Measurements from ENCODE around the gene CASP8. TPM values are rescaled to one million over a fixed set of nuclear protein-coding genes. Genes with fewer than 3 reads are reported as not detected.

The CASP8 gene
- total and polyA plus RNA-seq, 2 donors (not counting 3 experiments of a cell fraction or from before 2014, with no cell fraction given): 5.3 to 5.8 TPM

GRCh38 chr2:201267278-201268030 lies 7.1 kb downstream of the CASP8 start:
- no TSS peak for BruUV-seq (replicated peaks)
- intact Hi-C loops (cut with micrococcal nuclease): no loop called here
- no peaks in the 10 kb centered on the region for H3K79me2 ChIP-seq (ENCODE audit: control insufficient read depth, insufficient read depth, low read length)
- H3K9me3 ChIP-seq (replicated peaks; ENCODE audit: control insufficient read depth, insufficient read depth, low read length): no peaks in the 10 kb centered on the region
- ChIA-PET CTCF (interaction anchor here (1.1 kb wide), 1 partner anchor 8 kb away, joined by 3 read pairs; no protein-coding TSS in a partner anchor), POLR2A (no interaction called here)
- TF ChIP-seq JUN (IDR thresholded peaks at IDR 0.05; ENCODE audit: borderline replicate concordance, insufficient read depth, insufficient read length, low read depth) (no peak), MAX (IDR thresholded peaks at IDR 0.05; ENCODE audit: insufficient read depth, insufficient read length) (no peak), EZH2 (IDR thresholded peaks at IDR 0.05; ENCODE audit: borderline replicate concordance, low read depth, low read length, severe bottlenecking) (no peak), GATA2 (IDR thresholded peaks at IDR 0.05; ENCODE audit: insufficient read depth, insufficient read length, low read depth, low read length) (no peak), FOS (IDR thresholded peaks at IDR 0.05; ENCODE audit: borderline replicate concordance, insufficient read depth, low read length) (no peak), MYC (IDR thresholded peaks at IDR 0.05; ENCODE audit: low read depth, low read length) (no peak), POLR2A (IDR thresholded peaks at IDR 0.05; ENCODE audit: low read depth, low read length) (no peak), POLR2AphosphoS5 (IDR thresholded peaks at IDR 0.05; ENCODE audit: insufficient read depth, low read depth, low read length) (no peak)
- TF ChIP-seq, protein P1, sequence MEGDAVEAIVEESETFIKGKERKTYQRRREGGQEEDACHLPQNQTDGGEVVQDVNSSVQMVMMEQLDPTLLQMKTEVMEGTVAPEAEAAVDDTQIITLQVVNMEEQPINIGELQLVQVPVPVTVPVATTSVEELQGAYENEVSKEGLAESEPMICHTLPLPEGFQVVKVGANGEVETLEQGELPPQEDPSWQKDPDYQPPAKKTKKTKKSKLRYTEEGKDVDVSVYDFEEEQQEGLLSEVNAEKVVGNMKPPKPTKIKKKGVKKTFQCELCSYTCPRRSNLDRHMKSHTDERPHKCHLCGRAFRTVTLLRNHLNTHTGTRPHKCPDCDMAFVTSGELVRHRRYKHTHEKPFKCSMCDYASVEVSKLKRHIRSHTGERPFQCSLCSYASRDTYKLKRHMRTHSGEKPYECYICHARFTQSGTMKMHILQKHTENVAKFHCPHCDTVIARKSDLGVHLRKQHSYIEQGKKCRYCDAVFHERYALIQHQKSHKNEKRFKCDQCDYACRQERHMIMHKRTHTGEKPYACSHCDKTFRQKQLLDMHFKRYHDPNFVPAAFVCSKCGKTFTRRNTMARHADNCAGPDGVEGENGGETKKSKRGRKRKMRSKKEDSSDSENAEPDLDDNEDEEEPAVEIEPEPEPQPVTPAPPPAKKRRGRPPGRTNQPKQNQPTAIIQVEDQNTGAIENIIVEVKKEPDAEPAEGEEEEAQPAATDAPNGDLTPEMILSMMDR (IDR thresholded peaks at IDR 0.05; ENCODE audit: extremely low read depth in 1 of 2, insufficient read depth in 1 of 2, low read depth in 1 of 2, low read length in 2 of 2): no peak
- H4K20me1 ChIP-seq (replicated peaks; ENCODE audit: control insufficient read depth, extremely low read depth, insufficient read depth, low read length): no peaks in the 10 kb centered on the region
- H3K27me3 ChIP-seq (ENCODE audit: control insufficient read depth in 2 of 2, insufficient read depth in 2 of 2, low read length in 2 of 2): no peaks in the 10 kb centered on the region
- H3K4me1 ChIP-seq (ENCODE audit: control insufficient read depth, extremely low read depth, insufficient read depth, low read length): no peaks in the 10 kb centered on the region
- H2AFZ ChIP-seq (ENCODE audit: low read depth, low read length): no peak overlapping the region
- H3K9ac ChIP-seq (replicated peaks; ENCODE audit: extremely low read depth, insufficient read depth, low read length): no peak overlapping the region
- DNase-seq (ENCODE audit: low read depth, low spot score) (no peak), FAIRE-seq (peak; percentile 54)
- no peaks in the 10 kb centered on the region for H3K9me1 ChIP-seq (replicated peaks; ENCODE audit: control insufficient read depth, extremely low read depth, insufficient read depth, low read length)
- H3K36me3 ChIP-seq (ENCODE audit: control insufficient read depth in 2 of 2, extremely low read depth in 1 of 2, insufficient read depth in 2 of 2, low read length in 2 of 2): no peaks in the 10 kb centered on the region
- dilution Hi-C loops (cut with MboI; ENCODE audit: extremely low pct_ligation_motif_present, low sequenced_read_pairs): no loop called here
- H3K4me2 ChIP-seq (ENCODE audit: insufficient read depth, low read length): no peak overlapping the region
- no peak overlapping the region for H3K4me3 ChIP-seq (replicated peaks in 1 of 3; ENCODE audit: insufficient read depth in 1 of 3, low read depth in 1 of 3, low read length in 3 of 3)
- H3K27ac ChIP-seq (ENCODE audit: insufficient read depth, low read depth, low read length): no peak overlapping the region
